Activated naive CD4-positive, alpha-beta T cell treated with anti-CD3 and anti-CD28 coated beads, Interleukin-2, amount 10 ng/mL, durations not matched to agents 7 days and 5 days (primary cell): ENCODE data around the gene CCDC18.
"Not testable (repeated sequence)": the region's sequence is repeated elsewhere in the genome, so short reads cannot be mapped to it uniquely, and the experiment has no call there.

Experiments
- CTCF ChIA-PET: fragments of 350-600 bp; sonication (Branson Sonifier 250); formaldehyde crosslinking; loops from one replicate; lab custom pipeline; 2021; ENCODE audit warnings: antibody characterized with exemption; lab: Charles Lee
- DNase-seq: peaks from one replicate; pipeline ENCODE4 v3.0.0-alpha.2; 2020
- H3K27ac Mint-ChIP-seq: one replicate; pipeline ENCODE4 v1.8.0; 2021; ENCODE audit warnings: mild to moderate bottlenecking, moderate library complexity, mixed read lengths
- H3K27me3 Mint-ChIP-seq: one replicate; pipeline ENCODE4 v1.8.0; 2021; ENCODE audit warnings: mild to moderate bottlenecking, mixed read lengths
- H3K36me3 Mint-ChIP-seq: one replicate; pipeline ENCODE4 v1.8.0; 2021; ENCODE audit warnings: mixed read lengths
- H3K4me1 Mint-ChIP-seq: one replicate; pipeline ENCODE4 v1.8.0; 2021; ENCODE audit warnings: mixed read lengths
- H3K4me3 Mint-ChIP-seq: one replicate; pipeline ENCODE4 v1.8.0; 2021; ENCODE audit warnings: mild to moderate bottlenecking, moderate library complexity, mixed read lengths
- H3K9me3 Mint-ChIP-seq: one replicate; pipeline ENCODE4 v1.8.0; 2021; ENCODE audit warnings: mixed read lengths

The CCDC18 gene

DNA sequence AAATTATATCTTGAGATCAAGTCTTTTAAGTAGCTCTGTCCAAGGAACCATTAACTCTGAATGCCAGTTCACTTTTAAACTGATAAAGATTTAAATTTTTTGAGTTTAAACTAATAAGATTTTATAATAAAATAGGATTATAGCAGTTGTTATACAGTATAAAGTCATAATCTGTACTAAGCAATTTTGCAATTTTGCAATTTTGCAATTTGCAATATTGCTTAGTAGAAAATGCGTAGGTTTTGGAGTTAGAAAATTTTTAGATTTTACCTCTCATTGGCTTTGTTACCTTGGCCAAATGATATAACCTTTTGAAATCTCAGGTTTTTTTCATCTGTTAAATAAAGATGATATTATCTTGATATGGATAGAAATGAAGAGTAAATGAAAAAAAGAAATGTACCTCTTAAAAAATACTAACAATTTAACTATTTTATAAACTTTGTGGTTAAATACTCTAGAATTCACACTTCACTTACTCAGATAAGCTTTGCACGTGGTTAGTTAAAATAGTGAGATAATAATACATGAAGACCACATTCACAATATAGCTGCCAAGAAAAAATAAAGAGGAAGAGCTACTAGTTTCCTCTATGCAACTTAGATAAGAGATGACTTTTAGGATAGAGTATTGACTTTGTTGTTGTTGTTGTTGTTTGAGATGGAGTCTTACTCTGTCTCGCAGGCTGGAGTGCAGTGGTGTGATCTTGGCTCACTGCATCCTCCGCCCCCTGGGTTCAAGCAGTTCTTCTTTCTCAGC lies 13.9 kb downstream of the CCDC18 start:
- Mint-ChIP-seq H3K4me3 (no peak overlapping the region), H3K27ac (no peak overlapping the region), H3K9me3 (no peaks in the 10 kb centered on the region), H3K4me1 (peaks cover 16% of the 10 kb centered on the region), H3K27me3 (no peaks in the 10 kb centered on the region), H3K36me3 (peaks cover 42% of the 10 kb centered on the region)
- CTCF ChIA-PET = no interaction called here
- no peak for DNase-seq

DNA sequence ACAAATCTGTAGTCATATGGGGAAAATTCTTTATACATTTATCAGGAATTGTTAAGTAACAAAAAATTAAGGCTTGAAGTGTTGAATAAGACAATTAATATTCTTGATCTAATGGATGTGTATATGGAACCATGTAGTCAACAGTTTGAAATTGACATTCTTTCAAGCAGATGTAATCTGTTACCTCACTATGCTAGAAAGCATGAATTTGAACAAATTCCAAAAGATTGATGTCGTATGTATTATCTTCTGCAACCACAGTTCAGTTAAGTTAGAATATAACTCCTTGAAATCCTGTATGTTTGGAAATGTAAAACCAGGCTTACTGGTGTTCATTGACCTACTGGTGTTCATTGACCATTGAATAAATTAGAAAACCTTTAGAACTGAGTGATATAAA lies 16.1 kb downstream of the CCDC18 start:
- CTCF ChIA-PET = no interaction called here
- no peaks in the 10 kb centered on the region for H3K27me3 Mint-ChIP-seq
- DNase-seq = no peak
- H3K27ac Mint-ChIP-seq = no peak overlapping the region
- H3K36me3 Mint-ChIP-seq = peaks cover 33% of the 10 kb centered on the region
- no peaks in the 10 kb centered on the region for H3K4me1 Mint-ChIP-seq
- H3K4me3 Mint-ChIP-seq = no peak overlapping the region
- no peaks in the 10 kb centered on the region for H3K9me3 Mint-ChIP-seq

DNA sequence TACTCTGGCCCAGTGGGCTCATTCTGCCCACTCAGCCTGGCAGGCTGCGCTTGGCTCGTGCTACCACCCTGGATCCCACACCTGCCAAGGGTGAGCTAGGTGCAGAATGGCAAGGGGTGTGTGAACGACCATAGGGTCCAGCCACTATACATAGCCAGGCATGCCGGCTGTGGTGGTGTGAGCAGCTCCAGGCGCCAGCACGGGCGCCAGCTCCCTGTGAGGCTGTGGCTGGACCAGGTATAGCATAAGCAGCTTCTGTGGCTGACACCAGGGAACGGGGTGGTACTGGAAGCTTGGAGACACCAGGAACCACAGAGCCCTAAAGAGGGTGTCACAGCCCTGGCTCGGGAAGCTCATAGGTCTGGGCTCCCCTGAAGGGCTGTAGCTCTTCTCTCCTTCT lies 18.6 kb downstream of the CCDC18 start:
- CTCF ChIA-PET = no interaction called here
- H3K36me3 Mint-ChIP-seq = peaks cover 27% of the 10 kb centered on the region
- no peaks in the 10 kb centered on the region for H3K27me3 Mint-ChIP-seq
- no peak overlapping the region for H3K4me3 Mint-ChIP-seq
- no peak for DNase-seq
- no peaks in the 10 kb centered on the region for H3K9me3 Mint-ChIP-seq
- no peak overlapping the region for H3K27ac Mint-ChIP-seq
- H3K4me1 Mint-ChIP-seq = no peaks in the 10 kb centered on the region

DNA sequence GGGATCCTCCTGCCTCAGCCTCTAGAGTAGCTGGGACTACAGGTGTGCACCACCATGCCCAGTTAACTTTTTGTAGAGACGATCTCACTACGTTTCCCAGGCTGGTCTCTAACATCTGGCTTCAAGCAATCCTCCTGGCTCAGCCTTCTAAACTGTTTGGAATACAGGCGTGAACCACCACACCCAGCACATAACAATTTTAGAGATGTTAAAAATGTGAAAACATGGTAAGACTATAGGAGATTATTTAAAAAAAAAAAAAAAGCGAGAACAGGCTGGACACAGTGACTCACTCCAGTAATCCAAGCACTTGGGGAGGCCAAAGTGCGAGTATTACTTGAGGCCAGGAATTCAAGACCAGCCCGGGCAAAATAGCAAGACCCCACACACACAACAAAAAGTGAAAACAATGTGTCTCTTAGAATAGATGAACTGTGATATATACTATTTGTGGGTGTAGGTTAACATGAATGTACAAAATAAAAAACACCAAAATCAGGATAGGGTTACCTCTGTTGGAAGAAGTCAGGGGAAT lies 19.6 kb downstream of the CCDC18 start:
- CTCF ChIA-PET = no interaction called here
- no peaks in the 10 kb centered on the region for H3K4me1 Mint-ChIP-seq
- peaks cover 25% of the 10 kb centered on the region for H3K36me3 Mint-ChIP-seq
- H3K27me3 Mint-ChIP-seq = no peaks in the 10 kb centered on the region
- H3K27ac Mint-ChIP-seq = no peak overlapping the region
- H3K4me3 Mint-ChIP-seq = no peak overlapping the region
- DNase-seq = no peak
- no peaks in the 10 kb centered on the region for H3K9me3 Mint-ChIP-seq

DNA sequence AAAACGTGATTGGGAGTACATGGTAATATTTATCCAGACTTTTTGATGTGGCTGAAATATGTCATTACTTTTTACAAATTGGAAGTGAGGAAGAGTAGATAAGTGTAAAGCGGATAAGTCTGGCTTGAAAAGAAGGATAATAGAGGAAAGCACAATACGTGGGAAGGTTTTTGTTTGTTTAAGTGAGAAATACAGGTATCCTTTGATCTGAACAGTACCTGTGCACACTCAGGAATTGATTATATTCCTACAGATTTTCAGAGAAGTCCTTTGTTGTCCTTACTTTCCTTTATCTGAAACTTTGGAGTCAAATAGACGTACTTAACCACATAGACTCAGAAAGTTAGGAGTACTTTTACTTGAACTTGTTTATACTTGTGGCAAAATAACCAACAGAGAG lies 20.2 kb downstream of the CCDC18 start:
- Mint-ChIP-seq H3K27ac (no peak overlapping the region), H3K27me3 (no peaks in the 10 kb centered on the region), H3K4me3 (no peak overlapping the region), H3K4me1 (no peaks in the 10 kb centered on the region), H3K36me3 (peaks cover 24% of the 10 kb centered on the region), H3K9me3 (no peaks in the 10 kb centered on the region)
- no peak for DNase-seq
- CTCF ChIA-PET = no interaction called here

DNA sequence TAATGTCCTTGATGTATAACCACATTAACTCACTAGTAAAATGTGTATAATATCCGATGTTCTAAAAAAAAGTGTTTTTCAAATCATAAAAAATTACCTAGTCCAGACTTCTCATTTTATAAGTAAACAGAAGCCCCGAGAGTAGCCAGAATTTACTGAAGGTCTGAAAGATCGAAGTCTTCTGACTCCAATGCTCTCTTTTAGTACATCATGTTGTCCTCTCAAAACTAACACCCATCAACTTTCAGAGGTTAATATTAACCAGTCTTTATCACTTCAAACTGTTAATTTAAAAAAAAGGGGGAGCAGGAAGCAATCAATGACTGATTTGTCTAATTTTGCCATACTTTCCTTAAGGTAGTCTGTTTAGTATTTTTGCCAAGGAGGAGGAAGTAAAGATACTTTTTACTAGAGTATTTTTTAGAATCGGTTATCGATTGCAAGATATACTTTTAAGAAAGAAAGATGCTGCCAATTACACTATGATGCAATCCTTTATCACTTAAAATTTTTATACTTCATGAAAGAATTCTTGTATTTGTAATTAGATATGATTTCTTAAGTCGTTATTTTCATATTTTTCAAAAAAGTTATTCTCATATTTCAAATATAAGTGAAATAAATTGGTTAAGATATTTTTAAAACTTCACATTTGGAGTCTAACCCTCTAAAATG lies 25.5 kb downstream of the CCDC18 start:
- CTCF ChIA-PET = no interaction called here
- no peak overlapping the region for H3K4me3 Mint-ChIP-seq
- H3K27ac Mint-ChIP-seq = no peak overlapping the region
- no peaks in the 10 kb centered on the region for H3K4me1 Mint-ChIP-seq
- no peaks in the 10 kb centered on the region for H3K27me3 Mint-ChIP-seq
- no peaks in the 10 kb centered on the region for H3K9me3 Mint-ChIP-seq
- peaks cover 22% of the 10 kb centered on the region for H3K36me3 Mint-ChIP-seq
- DNase-seq = no peak

DNA sequence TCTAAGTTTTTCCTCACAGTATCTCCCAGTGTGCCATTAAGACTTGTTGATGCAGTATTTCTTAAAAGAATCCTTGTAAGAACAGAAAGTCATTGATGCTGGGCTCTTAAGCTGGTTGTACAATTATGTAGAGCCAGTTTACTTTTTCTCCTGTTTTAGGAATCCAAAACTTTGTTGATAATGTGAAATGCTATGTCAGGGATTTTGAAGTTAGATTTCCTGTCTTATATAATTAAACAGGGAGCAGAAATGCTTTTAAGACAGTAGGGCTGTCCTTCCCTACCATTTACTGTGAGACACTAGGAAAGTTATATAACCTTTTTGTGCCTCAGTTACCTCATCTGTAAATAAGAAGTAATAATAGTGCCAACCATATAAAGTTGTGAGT lies 26.0 kb downstream of the CCDC18 start:
- no peaks in the 10 kb centered on the region for H3K4me1 Mint-ChIP-seq
- H3K27me3 Mint-ChIP-seq = no peaks in the 10 kb centered on the region
- H3K36me3 Mint-ChIP-seq = peaks cover 23% of the 10 kb centered on the region
- no peaks in the 10 kb centered on the region for H3K9me3 Mint-ChIP-seq
- no peak overlapping the region for H3K27ac Mint-ChIP-seq
- no peak for DNase-seq
- CTCF ChIA-PET = no interaction called here
- no peak overlapping the region for H3K4me3 Mint-ChIP-seq

DNA sequence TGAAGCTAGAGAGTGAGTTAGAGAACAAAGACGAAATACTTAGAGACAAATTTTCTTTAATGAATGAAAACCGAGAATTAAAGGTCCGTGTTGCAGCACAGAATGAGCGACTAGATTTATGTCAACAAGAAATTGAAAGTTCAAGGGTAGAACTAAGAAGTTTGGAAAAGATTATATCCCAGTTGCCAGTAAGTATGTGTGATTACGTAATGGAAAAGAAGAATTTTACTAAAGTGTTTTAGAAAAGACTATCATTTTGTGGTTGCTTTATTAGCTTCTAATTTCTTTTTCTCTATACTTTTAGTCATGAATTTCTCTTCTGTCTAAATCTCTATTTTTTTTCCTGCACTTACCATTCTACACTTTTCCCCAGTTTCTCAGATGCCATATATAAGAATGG lies 26.7 kb downstream of the CCDC18 start:
- H3K4me1 Mint-ChIP-seq = no peaks in the 10 kb centered on the region
- CTCF ChIA-PET = no interaction called here
- no peak overlapping the region for H3K4me3 Mint-ChIP-seq
- peaks cover 23% of the 10 kb centered on the region for H3K36me3 Mint-ChIP-seq
- H3K9me3 Mint-ChIP-seq = no peaks in the 10 kb centered on the region
- no peak overlapping the region for H3K27ac Mint-ChIP-seq
- no peaks in the 10 kb centered on the region for H3K27me3 Mint-ChIP-seq
- DNase-seq = no peak

DNA sequence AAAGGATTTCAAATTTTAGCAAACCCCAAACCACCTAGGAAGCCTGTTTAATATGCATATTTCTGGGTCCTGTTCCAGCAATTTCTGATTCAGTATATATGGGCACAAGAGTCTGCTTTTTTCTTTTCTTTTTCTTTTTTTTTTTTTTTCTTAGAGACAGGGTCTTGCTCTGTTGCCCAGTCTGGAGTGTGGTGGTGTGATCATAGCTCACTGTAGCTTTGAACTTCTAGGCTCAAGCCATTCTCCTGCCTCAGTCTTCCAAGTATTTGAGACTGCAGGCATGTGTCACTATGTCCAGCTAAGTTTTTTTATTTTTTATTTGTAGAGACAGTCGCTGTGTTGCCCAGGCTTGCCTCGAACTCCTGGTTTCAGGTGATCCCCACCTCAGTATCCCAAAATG lies 34.8 kb downstream of the CCDC18 start:
- Mint-ChIP-seq H3K27ac (no peak overlapping the region), H3K4me3 (no peak overlapping the region), H3K27me3 (no peaks in the 10 kb centered on the region), H3K4me1 (peaks cover 21% of the 10 kb centered on the region), H3K36me3 (peaks cover 57% of the 10 kb centered on the region), H3K9me3 (no peaks in the 10 kb centered on the region)
- DNase-seq = no peak
- CTCF ChIA-PET = no interaction called here

DNA sequence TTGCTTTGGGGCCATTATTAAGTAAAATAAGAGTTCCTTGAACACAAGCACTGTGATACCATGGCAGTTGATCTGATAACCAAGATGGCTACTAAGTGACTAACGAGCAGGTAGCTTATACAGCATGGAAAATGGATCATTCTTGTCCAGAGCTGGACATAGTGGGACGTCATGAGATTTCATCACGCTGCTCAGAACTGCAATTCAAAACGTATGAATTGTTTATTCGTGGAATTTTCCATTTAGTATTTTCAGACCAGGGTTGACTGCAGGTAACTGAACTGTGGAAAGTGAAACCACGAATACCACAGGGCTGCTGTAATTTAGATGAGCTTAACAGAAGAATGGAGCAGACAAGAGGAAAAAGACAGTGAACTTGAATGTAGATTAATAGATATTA lies 38.9 kb downstream of the CCDC18 start:
- peak; percentile 38 for DNase-seq
- Mint-ChIP-seq H3K27ac (peak overlapping the region; percentile 86), H3K27me3 (no peaks in the 10 kb centered on the region), H3K9me3 (peaks cover 5% of the 10 kb centered on the region), H3K4me1 (peaks cover 32% of the 10 kb centered on the region), H3K4me3 (peak overlapping the region; percentile 42), H3K36me3 (peaks cover 70% of the 10 kb centered on the region)
- CTCF ChIA-PET = no interaction called here

DNA sequence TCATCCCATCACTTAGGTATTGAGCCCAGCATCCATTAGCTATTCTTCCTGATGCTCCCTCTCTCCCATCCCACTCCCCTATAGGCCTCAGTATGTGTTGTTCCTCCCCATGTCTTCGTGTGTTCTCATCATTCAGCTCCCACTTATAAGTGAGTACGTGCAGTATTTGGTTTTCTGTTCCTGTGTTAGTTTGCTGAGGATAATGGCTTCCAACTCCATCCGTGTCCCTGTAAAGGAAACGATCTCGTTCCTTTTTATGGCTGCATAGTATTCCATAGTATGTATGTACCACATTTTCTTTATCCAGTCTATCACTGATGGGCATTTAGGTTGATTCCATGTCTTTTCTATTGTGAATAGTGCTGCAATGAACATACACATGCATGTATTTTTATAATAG lies 40.2 kb downstream of the CCDC18 start:
- H3K27ac Mint-ChIP-seq, CTCF ChIA-PET, H3K4me3 Mint-ChIP-seq, H3K27me3 Mint-ChIP-seq, DNase-seq, H3K9me3 Mint-ChIP-seq: not testable (repeated sequence)
- peaks cover 32% of the 10 kb centered on the region for H3K4me1 Mint-ChIP-seq
- H3K36me3 Mint-ChIP-seq = peaks cover 74% of the 10 kb centered on the region

DNA sequence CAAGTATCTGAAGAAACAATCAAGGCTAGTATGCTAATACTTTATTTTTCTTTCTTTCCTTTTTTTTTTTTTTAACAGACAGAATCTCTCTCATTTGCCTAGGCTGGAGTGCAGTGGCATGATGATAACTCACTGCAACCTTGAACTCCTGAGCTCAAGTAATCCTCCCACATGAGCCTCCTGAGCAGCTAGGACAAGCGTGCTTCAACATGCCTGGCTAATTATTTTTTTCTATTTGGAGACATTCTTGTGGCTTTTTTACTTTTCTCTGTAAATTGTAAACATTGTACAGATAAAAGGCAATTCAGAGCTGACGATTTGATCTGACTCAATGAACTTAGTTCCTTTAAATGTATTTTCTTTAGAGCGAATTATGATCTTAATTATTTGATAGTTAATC lies 41.4 kb downstream of the CCDC18 start:
- CTCF ChIA-PET = no interaction called here
- Mint-ChIP-seq H3K27me3 (no peaks in the 10 kb centered on the region), H3K4me1 (peaks cover 32% of the 10 kb centered on the region), H3K4me3 (no peak overlapping the region), H3K9me3 (peaks cover 5% of the 10 kb centered on the region), H3K27ac (no peak overlapping the region), H3K36me3 (peaks cover 72% of the 10 kb centered on the region)
- DNase-seq = no peak

DNA sequence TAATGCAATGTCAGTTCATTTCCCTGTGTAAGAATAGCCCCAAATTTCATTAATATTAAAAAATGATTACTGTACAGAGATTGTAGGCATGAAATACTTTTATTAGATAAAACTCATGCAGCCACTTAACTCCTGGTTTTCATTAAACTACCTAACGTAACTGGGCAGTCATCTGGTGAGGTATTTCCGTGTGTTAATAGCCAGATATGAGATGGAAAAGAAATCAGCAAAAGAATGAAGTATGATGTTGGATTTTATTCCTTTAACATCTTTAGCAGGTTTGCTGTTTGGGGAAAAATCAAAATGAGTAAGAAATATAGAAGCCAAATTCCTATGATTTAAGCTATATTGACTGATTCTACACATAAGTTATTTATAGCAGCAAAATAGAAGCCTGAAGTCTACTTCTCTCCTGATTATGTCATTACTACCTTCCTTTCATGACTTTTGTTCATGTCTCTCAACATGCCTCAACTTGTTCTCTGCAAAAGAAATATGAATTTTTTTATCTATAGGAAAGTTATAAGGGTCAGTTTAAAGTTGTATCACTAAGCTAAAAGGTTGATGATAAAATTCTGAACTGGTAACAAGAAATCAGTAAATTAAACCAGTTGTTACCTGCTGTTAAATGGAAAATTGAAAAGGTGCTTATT lies 42.6 kb downstream of the CCDC18 start:
- CTCF ChIA-PET = no interaction called here

DNA sequence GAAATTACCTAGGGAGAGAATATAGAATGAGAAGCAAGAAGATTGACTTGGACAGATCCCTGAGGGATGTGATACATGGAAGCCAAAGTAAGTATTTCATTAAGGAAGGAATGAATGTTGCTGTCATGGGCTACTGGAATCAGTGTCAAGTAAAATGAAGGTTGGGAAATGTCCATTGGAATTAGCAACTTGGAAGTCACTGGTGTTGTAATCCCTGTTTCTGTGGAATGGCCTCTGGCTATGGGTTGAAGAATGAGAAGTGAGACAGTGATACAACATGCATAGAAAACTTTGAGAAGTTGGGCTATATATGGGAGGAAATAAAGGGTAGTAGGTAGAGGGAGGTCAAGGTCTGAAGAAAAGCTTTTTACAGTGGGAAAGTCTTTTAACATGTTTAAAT lies 54.7 kb downstream of the CCDC18 start:
- Mint-ChIP-seq H3K27ac (no peak overlapping the region), H3K9me3 (no peaks in the 10 kb centered on the region), H3K4me3 (no peak overlapping the region), H3K36me3 (peaks cover 68% of the 10 kb centered on the region), H3K4me1 (no peaks in the 10 kb centered on the region), H3K27me3 (no peaks in the 10 kb centered on the region)
- CTCF ChIA-PET = no interaction called here
- no peak for DNase-seq

More for the DNA sequence above, 42.6 kb downstream of the CCDC18 start:
- Mint-ChIP-seq H3K4me1 (peaks cover 29% of the 10 kb centered on the region), H3K27ac (no peak overlapping the region), H3K27me3 (no peaks in the 10 kb centered on the region), H3K9me3 (peaks cover 5% of the 10 kb centered on the region), H3K4me3 (no peak overlapping the region), H3K36me3 (peaks cover 65% of the 10 kb centered on the region)
- no peak for DNase-seq

DNA sequence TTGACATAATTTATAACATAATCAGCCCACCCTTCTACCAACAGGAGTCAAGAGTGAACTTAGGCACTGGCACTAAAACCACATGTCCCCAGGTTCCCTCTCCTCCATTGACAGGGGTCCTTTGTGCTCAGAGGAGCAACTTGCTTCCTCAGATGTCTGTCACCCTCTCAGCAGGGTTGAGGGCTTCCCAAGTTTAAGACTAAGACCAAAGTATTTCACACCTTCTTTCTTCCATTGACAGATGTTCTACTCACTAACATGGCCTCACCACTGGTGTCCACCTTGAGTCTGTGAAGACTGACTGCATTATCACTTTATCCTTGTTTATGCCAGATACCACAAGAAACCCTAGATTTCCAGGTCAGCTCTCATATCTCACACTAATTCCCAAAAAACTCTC lies 56.5 kb downstream of the CCDC18 start:
- Mint-ChIP-seq H3K4me3 (no peak overlapping the region), H3K4me1 (no peaks in the 10 kb centered on the region), H3K9me3 (peaks cover 4% of the 10 kb centered on the region), H3K27ac (no peak overlapping the region), H3K27me3 (no peaks in the 10 kb centered on the region), H3K36me3 (peaks cover 70% of the 10 kb centered on the region)
- DNase-seq = no peak
- CTCF ChIA-PET = no interaction called here
